Measurements from ENCODE around the gene PPP1R9A.
"Not testable (repeated sequence)": the region's sequence is repeated elsewhere in the genome, so short reads cannot be mapped to it uniquely, and the experiment has no call there.

PPP1R9A gene

GRCh38 chr7:94980418-94981142, 73.2 kb downstream of the PPP1R9A start:
- no peak for DNase-seq

GRCh38 chr7:94995921-94996320, 88.5 kb downstream of the PPP1R9A start:
- DNase-seq: no peak

- DNase-seq: no peak
Observed at GRCh38 chr7:94996369-94996768, 89.0 kb downstream of the PPP1R9A start.

GRCh38 chr7:94997547-94997946, 90.2 kb downstream of the PPP1R9A start:
- DNase-seq: no peak

GRCh38 chr7:94998266-94999068, 91.1 kb downstream of the PPP1R9A start:
- no peak for DNase-seq

GRCh38 chr7:94999069-94999351, 91.6 kb downstream of the PPP1R9A start:
- DNase-seq: no peak

GRCh38 chr7:94999601-95000000, 92.2 kb downstream of the PPP1R9A start:
- not testable (repeated sequence) for DNase-seq

GRCh38 chr7:95001258-95001657, 93.9 kb downstream of the PPP1R9A start:
- DNase-seq: no peak

- no peak for DNase-seq
Observed at GRCh38 chr7:95001815-95002561, 94.6 kb downstream of the PPP1R9A start.

GRCh38 chr7:95002775-95003174, 95.4 kb downstream of the PPP1R9A start:
- DNase-seq: no peak

- no peak for DNase-seq
Observed at GRCh38 chr7:95004618-95005247, 97.3 kb downstream of the PPP1R9A start.

GRCh38 chr7:95006010-95006409, 98.6 kb downstream of the PPP1R9A start:
- no peak for DNase-seq

- not testable (repeated sequence) for DNase-seq
Observed at GRCh38 chr7:95008773-95009172, 101.4 kb downstream of the PPP1R9A start.

- DNase-seq: no peak
Observed at GRCh38 chr7:95011146-95011928, 103.9 kb downstream of the PPP1R9A start.

- DNase-seq: no peak
Observed at GRCh38 chr7:95011995-95012394, 104.6 kb downstream of the PPP1R9A start.

GRCh38 chr7:95018021-95018420, 110.6 kb downstream of the PPP1R9A start:
- DNase-seq: no peak

- DNase-seq: no peak
Observed at GRCh38 chr7:95026018-95026417, 118.6 kb downstream of the PPP1R9A start.

GRCh38 chr7:95026421-95027072, 119.2 kb downstream of the PPP1R9A start:
- no peak for DNase-seq

GRCh38 chr7:95027234-95027872, 120.0 kb downstream of the PPP1R9A start:
- DNase-seq: no peak

- DNase-seq: no peak
Observed at GRCh38 chr7:95028683-95029082, 121.3 kb downstream of the PPP1R9A start.

GRCh38 chr7:95035295-95035694, 127.9 kb downstream of the PPP1R9A start:
- no peak for DNase-seq

Data from inflammatory macrophage (primary cell).